Measurements from ENCODE around the gene KRTAP25-1. TPM values are rescaled to one million over a fixed set of nuclear protein-coding genes. Genes with fewer than 3 reads are reported as not detected.

The KRTAP25-1 gene
- total RNA-seq = not detected

- CTCF ChIA-PET = no interaction called here
- intact Hi-C loops (cut with micrococcal nuclease) = no loop called here
- no peak within 1 kb of the TSS for H3K27ac Mint-ChIP-seq
- H3K36me3 Mint-ChIP-seq = no peaks in the 10 kb centered on the region
- POLR2A ChIA-PET = interaction anchor here (0.6 kb wide), 1 partner anchor 688 kb away, joined by 3 read pairs; no protein-coding TSS in a partner anchor
- no peaks in the 10 kb centered on the region for H3K27me3 Mint-ChIP-seq
- no peak within 1 kb of the TSS for H3K4me3 Mint-ChIP-seq
- H3K4me1 Mint-ChIP-seq (ENCODE audit: low read depth) = no peaks in the 10 kb centered on the region
- DNase-seq = no peak
- no peaks in the 10 kb centered on the region for H3K9me3 Mint-ChIP-seq
These were observed at the start of gene KRTAP25-1 for GRCh38 chr21:30289215-30289614. Gene KRTAP25-1, minus strand, starts transcription at chr21:30289514. Its CDS starts 24 bp downstream, at chr21:30289490.

GRCh38 chr21:30338717-30339116 is 49.4 kb upstream of the KRTAP25-1 start:
- no peaks in the 10 kb centered on the region for H3K9me3 Mint-ChIP-seq
- peaks cover 1% of the 10 kb centered on the region for H3K27me3 Mint-ChIP-seq
- no peaks in the 10 kb centered on the region for H3K36me3 Mint-ChIP-seq
- DNase-seq = no peak
- intact Hi-C loops (cut with micrococcal nuclease) = no loop called here
- CTCF ChIA-PET = no interaction called here
- H3K4me1 Mint-ChIP-seq (ENCODE audit: low read depth) = no peaks in the 10 kb centered on the region
- H3K27ac Mint-ChIP-seq = no peak overlapping the region
- no peak overlapping the region for H3K4me3 Mint-ChIP-seq
- POLR2A ChIA-PET = no interaction called here

- intact Hi-C loops (cut with micrococcal nuclease) = no loop called here
- ChIA-PET POLR2A (interaction anchor here (0.6 kb wide), 2 partner anchors 123 to 936 kb away, joined by 5 to 6 read pairs; no protein-coding TSS in a partner anchor), CTCF (interaction anchor here (0.6 kb wide), 1 partner anchor 454 kb away, joined by 4 read pairs; no protein-coding TSS in a partner anchor)
- no peaks in the 10 kb centered on the region for H3K9me3 Mint-ChIP-seq
- no peaks in the 10 kb centered on the region for H3K4me1 Mint-ChIP-seq (ENCODE audit: low read depth)
- peaks cover 1% of the 10 kb centered on the region for H3K27me3 Mint-ChIP-seq
- no peak overlapping the region for H3K27ac Mint-ChIP-seq
- H3K4me3 Mint-ChIP-seq = no peak overlapping the region
- DNase-seq = no peak
- no peaks in the 10 kb centered on the region for H3K36me3 Mint-ChIP-seq
These were observed 48.5 kb upstream of the KRTAP25-1 start for GRCh38 chr21:30337772-30338171.

GRCh38 chr21:30337276-30337744 is 48.0 kb upstream of the KRTAP25-1 start, which contains the start of gene KRTAP27-1:
Gene KRTAP27-1, minus strand, starts transcription at chr21:30337694. Its CDS starts 26 bp downstream, at chr21:30337668.
- no peak within 1 kb of the TSS for H3K27ac Mint-ChIP-seq

GRCh38 chr21:30336596-30336995 is 47.3 kb upstream of the KRTAP25-1 start:
- H3K36me3 Mint-ChIP-seq = no peaks in the 10 kb centered on the region
- CTCF ChIA-PET = no interaction called here
- H3K9me3 Mint-ChIP-seq = no peaks in the 10 kb centered on the region
- H3K27me3 Mint-ChIP-seq = peaks cover 1% of the 10 kb centered on the region
- no peak overlapping the region for H3K27ac Mint-ChIP-seq
- POLR2A ChIA-PET = no interaction called here
- no peak for DNase-seq
- no peaks in the 10 kb centered on the region for H3K4me1 Mint-ChIP-seq (ENCODE audit: low read depth)
- H3K4me3 Mint-ChIP-seq = no peak overlapping the region
- intact Hi-C loops (cut with micrococcal nuclease) = no loop called here

More at GRCh38 chr21:30337276-30337744, 48.0 kb upstream of the KRTAP25-1 start, which contains the start of gene KRTAP27-1:
- CTCF ChIA-PET = interaction anchor here (0.6 kb wide), 1 partner anchor 455 kb away, joined by 4 read pairs; no protein-coding TSS in a partner anchor
- intact Hi-C loops (cut with micrococcal nuclease) = no loop called here
- POLR2A ChIA-PET = interaction anchor here (0.6 kb wide), 2 partner anchors 122 to 936 kb away, joined by 5 to 6 read pairs; no protein-coding TSS in a partner anchor
- Mint-ChIP-seq H3K27me3 (peaks cover 1% of the 10 kb centered on the region), H3K4me3 (no peak within 1 kb of the TSS), H3K36me3 (no peaks in the 10 kb centered on the region), H3K4me1 (ENCODE audit: low read depth) (no peaks in the 10 kb centered on the region), H3K9me3 (no peaks in the 10 kb centered on the region)
- DNase-seq = no peak

GRCh38 chr21:30333736-30334135 is 44.4 kb upstream of the KRTAP25-1 start:
- ChIA-PET POLR2A (no interaction called here), CTCF (no interaction called here)
- Mint-ChIP-seq H3K36me3 (no peaks in the 10 kb centered on the region), H3K27ac (no peak overlapping the region), H3K9me3 (no peaks in the 10 kb centered on the region), H3K4me3 (no peak overlapping the region), H3K4me1 (ENCODE audit: low read depth) (no peaks in the 10 kb centered on the region), H3K27me3 (no peaks in the 10 kb centered on the region)
- no peak for DNase-seq
- intact Hi-C loops (cut with micrococcal nuclease) = no loop called here

- Mint-ChIP-seq H3K27ac (no peak overlapping the region), H3K27me3 (no peaks in the 10 kb centered on the region), H3K36me3 (no peaks in the 10 kb centered on the region), H3K9me3 (no peaks in the 10 kb centered on the region), H3K4me3 (no peak overlapping the region), H3K4me1 (ENCODE audit: low read depth) (no peaks in the 10 kb centered on the region)
- intact Hi-C loops (cut with micrococcal nuclease) = no loop called here
- ChIA-PET CTCF (no interaction called here), POLR2A (no interaction called here)
- DNase-seq = no peak
These were observed 43.4 kb upstream of the KRTAP25-1 start for GRCh38 chr21:30332681-30333080.

GRCh38 chr21:30329203-30329875 is 40.0 kb upstream of the KRTAP25-1 start:
- Mint-ChIP-seq H3K27ac (no peak overlapping the region), H3K9me3 (peaks cover 12% of the 10 kb centered on the region), H3K4me3 (no peak overlapping the region), H3K36me3 (no peaks in the 10 kb centered on the region), H3K4me1 (ENCODE audit: low read depth) (no peaks in the 10 kb centered on the region), H3K27me3 (no peaks in the 10 kb centered on the region)
- intact Hi-C loops (cut with micrococcal nuclease) = no loop called here
- POLR2A ChIA-PET = no interaction called here
- CTCF ChIA-PET = no interaction called here
- DNase-seq = no peak

- Mint-ChIP-seq H3K4me3 (no peak overlapping the region), H3K36me3 (no peaks in the 10 kb centered on the region), H3K4me1 (ENCODE audit: low read depth) (no peaks in the 10 kb centered on the region), H3K27ac (no peak overlapping the region), H3K9me3 (peaks cover 12% of the 10 kb centered on the region), H3K27me3 (no peaks in the 10 kb centered on the region)
- DNase-seq = no peak
- intact Hi-C loops (cut with micrococcal nuclease) = no loop called here
- POLR2A ChIA-PET = no interaction called here
- CTCF ChIA-PET = interaction anchor here (0.6 to 0.7 kb wide), 2 partner anchors 125 to 649 kb away, joined by 3 read pairs; no protein-coding TSS in a partner anchor
These were observed 37.1 kb upstream of the KRTAP25-1 start for GRCh38 chr21:30326390-30326789.

- CTCF ChIA-PET = no interaction called here
- intact Hi-C loops (cut with micrococcal nuclease) = no loop called here
These were observed 30.9 kb upstream of the KRTAP25-1 start, which contains the start of gene KRTAP26-1 for GRCh38 chr21:30320215-30320614. Gene KRTAP26-1, minus strand, starts transcription at chr21:30320315. Its CDS starts 280 bp downstream, at chr21:30320035.

GRCh38 chr21:30315701-30316100 is 26.4 kb upstream of the KRTAP25-1 start:
- POLR2A ChIA-PET = no interaction called here
- no peaks in the 10 kb centered on the region for H3K36me3 Mint-ChIP-seq
- H3K4me3 Mint-ChIP-seq = no peak overlapping the region
- no peak overlapping the region for H3K27ac Mint-ChIP-seq
- intact Hi-C loops (cut with micrococcal nuclease) = no loop called here
- H3K9me3 Mint-ChIP-seq = no peaks in the 10 kb centered on the region
- no peak for DNase-seq
- no peaks in the 10 kb centered on the region for H3K4me1 Mint-ChIP-seq (ENCODE audit: low read depth)
- CTCF ChIA-PET = no interaction called here
- H3K27me3 Mint-ChIP-seq = no peaks in the 10 kb centered on the region

More at GRCh38 chr21:30320215-30320614, 30.9 kb upstream of the KRTAP25-1 start, which contains the start of gene KRTAP26-1:
- POLR2A ChIA-PET = no interaction called here
- Mint-ChIP-seq H3K9me3 (no peaks in the 10 kb centered on the region), H3K4me3 (no peak within 1 kb of the TSS), H3K27me3 (no peaks in the 10 kb centered on the region), H3K27ac (no peak within 1 kb of the TSS), H3K4me1 (ENCODE audit: low read depth) (no peaks in the 10 kb centered on the region), H3K36me3 (no peaks in the 10 kb centered on the region)
- no peak for DNase-seq

- CTCF ChIA-PET = no interaction called here
These were observed 17.6 kb upstream of the KRTAP25-1 start for GRCh38 chr21:30306884-30307283.

GRCh38 chr21:30305136-30305535 is 15.8 kb upstream of the KRTAP25-1 start:
- POLR2A ChIA-PET = no interaction called here
- no peaks in the 10 kb centered on the region for H3K27me3 Mint-ChIP-seq
- no peak for DNase-seq
- no peaks in the 10 kb centered on the region for H3K36me3 Mint-ChIP-seq
- intact Hi-C loops (cut with micrococcal nuclease) = no loop called here
- H3K9me3 Mint-ChIP-seq = no peaks in the 10 kb centered on the region
- H3K27ac Mint-ChIP-seq = no peak overlapping the region
- CTCF ChIA-PET = no interaction called here
- H3K4me3 Mint-ChIP-seq = no peak overlapping the region
- H3K4me1 Mint-ChIP-seq (ENCODE audit: low read depth) = no peaks in the 10 kb centered on the region

More at GRCh38 chr21:30306884-30307283, 17.6 kb upstream of the KRTAP25-1 start:
- DNase-seq = no peak
- Mint-ChIP-seq H3K4me3 (no peak overlapping the region), H3K27me3 (no peaks in the 10 kb centered on the region), H3K4me1 (ENCODE audit: low read depth) (no peaks in the 10 kb centered on the region), H3K9me3 (no peaks in the 10 kb centered on the region), H3K36me3 (no peaks in the 10 kb centered on the region), H3K27ac (no peak overlapping the region)
- intact Hi-C loops (cut with micrococcal nuclease) = no loop called here
- POLR2A ChIA-PET = no interaction called here

Measured in activated CD4-positive, alpha-beta memory T cell treated with anti-CD3 and anti-CD28 coated beads for 36 hours (primary cell).